SK-N-MC (cell line): Measurements from ENCODE around the gene NDNF.

Source experiments
- EZH2 ChIP-seq: fragments of 200-600 bp; sonication (generic); IDR thresholded peaks from one replicate; pipeline ENCODE4 v1.6.1; 2017; ENCODE audit warnings: antibody characterized with exemption
- POLR2AphosphoS5 ChIP-seq: IDR thresholded peaks from 2 replicates; pipeline ENCODE4 v1.6.1; 2012; ENCODE audit warnings: mild to moderate bottlenecking, low read depth, low read length, borderline replicate concordance

- TF ChIP-seq POLR2AphosphoS5, result no peak
- TF ChIP-seq EZH2, result no peak
These were observed 64.7 kb downstream of the NDNF start for GRCh38 chr4:121007660-121008059.
